Muscle layer of colon (tissue), 2 donors: Measurements from ENCODE around the gene CRELD1.

Experiments used
- H3K27ac ChIP-seq: one replicate; pipeline ENCODE4 v1.7.0; 2013; ENCODE audit warnings: low read depth, mild to moderate bottlenecking, low read length, moderate library complexity
- H3K27me3 ChIP-seq, 2 donors: one replicate each; pipeline ENCODE4 v1.7.0; 2013; ENCODE audit warnings: low read length in 2 of 2, mild to moderate bottlenecking in 2 of 2; ENCODE audit not compliant: insufficient read depth in 2 of 2, control insufficient read depth in 1 of 2
- H3K36me3 ChIP-seq: one replicate; pipeline ENCODE4 v1.7.0; 2013; ENCODE audit warnings: mild to moderate bottlenecking, low read length; ENCODE audit not compliant: insufficient read depth
- H3K4me1 ChIP-seq: one replicate; pipeline ENCODE4 v1.7.0; 2013; ENCODE audit warnings: mild to moderate bottlenecking, low read length; ENCODE audit not compliant: insufficient read depth
- H3K4me3 ChIP-seq, 2 donors: one replicate each; pipeline ENCODE4 v1.7.0; 2013; ENCODE audit warnings: low read length in 2 of 2, low read depth in 1 of 2, mild to moderate bottlenecking in 1 of 2, moderate library complexity in 1 of 2
- H3K9ac ChIP-seq: one replicate; pipeline ENCODE4 v1.7.0; 2013; ENCODE audit warnings: low read length
- H3K9me3 ChIP-seq: one replicate; pipeline ENCODE4 v1.7.0; 2013; ENCODE audit warnings: mild to moderate bottlenecking, low read length
- donor health status: abdominal sarcoma.
- donor health status: Adenocarcinoma of cecum.

Gene CRELD1

GRCh38 chr3:9978710-9979305 lies 45.2 kb downstream of the CRELD1 start:
- Histone ChIP-seq H3K9ac (no peak overlapping the region), H3K36me3 (peaks cover 6% of the 10 kb centered on the region), H3K4me1 (peaks cover 11% of the 10 kb centered on the region), H3K9me3 (no peaks in the 10 kb centered on the region), H3K27me3 (no peaks in the 10 kb centered on the region), H3K4me3 (no peak overlapping the region), H3K27ac (no peak overlapping the region)

- Histone ChIP-seq H3K27ac (no peak overlapping the region), H3K4me1 (peaks cover 12% of the 10 kb centered on the region)
Measured at GRCh38 chr3:9980251-9980650, 46.6 kb downstream of the CRELD1 start.

DNA sequence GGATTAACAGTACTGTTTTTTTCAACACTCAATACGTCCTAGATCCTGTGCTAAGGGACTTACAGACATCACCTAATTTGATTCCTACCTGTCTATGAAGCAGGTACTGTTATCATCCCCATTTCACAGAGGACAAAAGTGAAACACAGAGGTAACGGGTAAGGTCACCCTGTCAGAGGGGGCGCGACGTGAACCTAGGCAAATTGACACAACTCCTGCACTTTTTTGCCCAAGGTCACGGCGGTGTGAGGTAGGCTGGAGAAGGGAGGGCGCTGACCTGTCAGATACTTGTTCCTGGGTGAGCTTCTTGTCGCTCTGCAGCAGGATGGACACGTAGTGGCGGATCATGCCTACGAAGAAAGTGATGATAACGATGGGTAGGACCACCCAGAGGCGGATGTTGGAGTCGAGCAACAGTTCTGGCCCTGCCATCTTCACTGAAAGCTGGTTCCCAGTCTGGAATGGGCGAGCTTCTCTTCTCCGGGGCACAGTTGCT lies 52.6 kb downstream of the CRELD1 start:
- peak overlapping the region; percentile 91 for H3K9ac ChIP-seq
- no peaks in the 10 kb centered on the region for H3K9me3 ChIP-seq
- H3K27ac ChIP-seq = peak overlapping the region; percentile 77
- peak overlapping the region; percentile 66 to 99 for H3K4me3 ChIP-seq
- no peaks in the 10 kb centered on the region for H3K36me3 ChIP-seq
- H3K4me1 ChIP-seq = peaks cover 17% of the 10 kb centered on the region
- no peaks in the 10 kb centered on the region for H3K27me3 ChIP-seq

More at GRCh38 chr3:9980251-9980650, 46.6 kb downstream of the CRELD1 start:
- Histone ChIP-seq H3K36me3 (no peaks in the 10 kb centered on the region), H3K9ac (no peak overlapping the region), H3K4me3 (no peak overlapping the region), H3K27me3 (no peaks in the 10 kb centered on the region), H3K9me3 (no peaks in the 10 kb centered on the region)

DNA sequence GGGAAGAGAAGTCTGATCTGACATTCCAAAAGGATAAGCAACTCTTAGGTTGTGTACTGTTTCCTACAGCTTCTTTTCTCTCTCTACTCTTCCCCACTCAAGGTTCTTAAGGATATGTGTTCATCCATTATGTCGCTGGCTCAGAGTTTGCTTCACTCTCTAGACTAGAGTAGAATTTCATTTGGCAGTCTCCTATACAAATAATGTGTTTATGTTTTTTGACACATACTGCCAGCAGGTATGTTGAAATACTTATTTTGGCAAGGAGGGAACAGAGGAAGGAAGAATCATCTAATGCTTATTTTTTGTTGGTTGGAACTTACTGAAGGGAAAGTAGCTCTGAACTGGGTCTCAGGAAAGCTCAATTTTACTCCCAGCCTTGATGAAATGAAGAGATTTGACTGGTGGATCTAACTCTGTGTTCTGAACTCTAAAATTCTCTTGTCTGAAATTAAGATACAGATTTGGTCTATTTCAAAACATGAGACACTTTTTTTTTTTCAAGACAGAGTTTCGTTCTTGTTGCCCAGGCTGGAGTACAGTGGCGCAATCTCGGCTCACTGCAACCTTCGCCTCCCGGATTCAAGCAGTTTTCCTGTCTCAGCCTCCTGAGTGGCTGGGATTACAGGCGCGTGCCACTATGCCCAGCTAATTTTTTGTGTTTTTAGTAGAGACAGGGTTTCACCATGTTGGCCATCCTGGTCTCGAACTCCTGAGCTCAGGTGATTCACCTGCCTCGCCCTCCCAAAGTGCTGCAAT lies 60.6 kb downstream of the CRELD1 start:
- Histone ChIP-seq H3K27me3 (no peaks in the 10 kb centered on the region), H3K4me1 (no peaks in the 10 kb centered on the region), H3K9me3 (no peaks in the 10 kb centered on the region), H3K36me3 (peaks cover 5% of the 10 kb centered on the region), H3K4me3 (no peak overlapping the region), H3K27ac (no peak overlapping the region), H3K9ac (no peak overlapping the region)
